HepG2 (cell line): ENCODE measurements around the gene CYP27A1. TPM values are rescaled to one million over a fixed set of nuclear protein-coding genes. Genes with fewer than 3 reads are reported as not detected.

ENCODE experiments used
- ATAC-seq: fragments of 200-7000 bp; cut with Tn5 transposase; 3 replicates; pipeline ENCODE4 v1.9.1; 2020; ENCODE audit warnings: mild to moderate bottlenecking, moderate library complexity
- BruUV-seq: library from RNA; stranded (reverse); fragments of 400-500 nt; replicated peaks from 2 replicates; lab custom pipeline; 2021; lab: Mats Ljungman, UMichigan
- CTCF ChIA-PET: fragments of 300-600 bp; formaldehyde crosslinking; extraction: SDS; loops from one replicate; lab custom pipeline; 2021; ENCODE audit warnings: low total read pairs, inconsistent platforms, low intra/inter-chr PET ratio; lab: Yijun Ruan, JAX
- POLR2A ChIA-PET: fragments of 350-600 bp; sonication (Branson Sonifier 250); formaldehyde crosslinking; loops from one replicate; lab custom pipeline; 2020; ENCODE audit warnings: antibody characterized with exemption, inconsistent platforms; lab: Yijun Ruan, JAX
- DNase-seq: peaks from one replicate; pipeline ENCODE4 v3.0.0-alpha.2; 2015; ENCODE audit warnings: low spot score
- FAIRE-seq: peaks from 3 replicates; lab custom pipeline; 2011; peaks lifted over from hg19 to GRCh38; lab: Jason Lieb, UNC
- H2AFZ ChIP-seq: one replicate; pipeline ENCODE4 v1.6.1; 2011; ENCODE audit warnings: low read length, inconsistent platforms
- H3K27ac ChIP-seq: fragments of 300-600 bp; 3 replicates; pipeline ENCODE4 v1.8.0; 2011; ENCODE audit warnings: mixed run types, mild to moderate bottlenecking, mixed read lengths, low read length, inconsistent platforms; ENCODE audit not compliant: insufficient read depth; ENCODE audit errors: extremely low read length
- H3K27me3 ChIP-seq, 2 experiments: fragments of 200-600 bp in 1 of 2; 2 replicates in 1 of 2; 3 replicates in 1 of 2; pipeline versions ENCODE4 v1.6.0 to v1.8.0; 2011; ENCODE audit warnings: low read length in 2 of 2, mild to moderate bottlenecking in 2 of 2, moderate library complexity in 2 of 2, inconsistent platforms in 1 of 2; ENCODE audit not compliant: insufficient read depth in 2 of 2, control insufficient read depth in 1 of 2
- H3K36me3 ChIP-seq, 2 experiments: fragments of 200-600 bp in 1 of 2; replicated peaks in 1 of 2; 2 replicates in 1 of 2; 3 replicates in 1 of 2; pipeline versions ENCODE4 v1.5.1 to v1.8.0; 2011; ENCODE audit warnings: low read length in 2 of 2, inconsistent platforms in 1 of 2; ENCODE audit not compliant: insufficient read depth in 2 of 2, control insufficient read depth in 1 of 2
- H3K4me1 ChIP-seq: 2 replicates; pipeline ENCODE4 v1.5.1; 2012; ENCODE audit warnings: low read length, inconsistent platforms; ENCODE audit not compliant: insufficient read depth
- H3K4me2 ChIP-seq: 2 replicates; pipeline ENCODE4 v1.6.0; 2011; ENCODE audit warnings: low read depth, low read length, inconsistent platforms
- H3K4me3 ChIP-seq, 3 experiments: fragments of 200-600 bp in 1 of 3; sonication (generic), shearing (Covaris generic) in 1 of 3; replicated peaks in 1 of 3; 2 replicates each; pipeline ENCODE4 v1.5.1; 2011 to 2016; ENCODE audit warnings: low read length in 3 of 3, inconsistent platforms in 2 of 3, low read depth in 2 of 3, mild to moderate bottlenecking in 2 of 3, control low read depth in 1 of 3, mixed read lengths in 1 of 3; ENCODE audit not compliant: insufficient read depth in 1 of 3
- H3K79me2 ChIP-seq: one replicate; pipeline ENCODE4 v1.6.1; 2011; ENCODE audit warnings: low read length, inconsistent platforms; ENCODE audit not compliant: insufficient read depth
- H3K9ac ChIP-seq: 2 replicates; pipeline ENCODE4 v1.6.0; 2011; ENCODE audit warnings: mild to moderate bottlenecking, low read depth, low read length, inconsistent platforms; ENCODE audit not compliant: insufficient read depth
- H3K9me3 ChIP-seq: 2 replicates; pipeline ENCODE4 v1.5.1; 2012; ENCODE audit warnings: mild to moderate bottlenecking, low read length
- H4K20me1 ChIP-seq: 2 replicates; pipeline ENCODE4 v1.6.0; 2011; ENCODE audit warnings: inconsistent platforms, mild to moderate bottlenecking, low read length, moderate library complexity; ENCODE audit not compliant: insufficient read depth
- CCDC6 ChIP-seq: sonication (generic); formaldehyde crosslinking; IDR thresholded peaks from 2 replicates; pipeline ENCODE4 v1.8.1; 2022; ENCODE audit warnings: mild to moderate bottlenecking, missing genetic modification reagents, moderate library complexity
- FOXA1 ChIP-seq, 2 experiments: fragments of 450-650 bp in 1 of 2; sonication (generic) in 1 of 2; formaldehyde crosslinking in 1 of 2; IDR thresholded peaks; 2 replicates each; pipeline versions ENCODE4 v1.4.0 to v1.6.1; 2016 to 2020; ENCODE audit warnings: missing genetic modification reagents in 1 of 2
- GFI1 ChIP-seq: sonication (generic); formaldehyde crosslinking; IDR thresholded peaks from 2 replicates; pipeline ENCODE4 v1.5.0; 2020; ENCODE audit warnings: missing genetic modification reagents, mild to moderate bottlenecking, borderline replicate concordance
- KLF9 ChIP-seq: IDR thresholded peaks from 2 replicates; pipeline ENCODE4 v1.6.1; 2016; ENCODE audit warnings: low read depth
- NR2F2 ChIP-seq: IDR thresholded peaks from 2 replicates; pipeline ENCODE4 v1.6.1; 2012; ENCODE audit warnings: low read depth, inconsistent platforms, borderline replicate concordance
- RXRB ChIP-seq: IDR thresholded peaks from 2 replicates; pipeline ENCODE4 v1.6.1; 2016; ENCODE audit warnings: borderline replicate concordance, missing genetic modification reagents, missing compliant biosample characterization
- SATB2 ChIP-seq: sonication (generic); formaldehyde crosslinking; IDR thresholded peaks from 2 replicates; pipeline ENCODE4 v1.5.0; 2020; ENCODE audit warnings: missing genetic modification reagents
- SRSF4 ChIP-seq: fragments of 200-400 bp; formaldehyde crosslinking; IDR thresholded peaks from one replicate; pipeline ENCODE4 v1.6.1; 2018; ENCODE audit warnings: mild to moderate bottlenecking, low read depth, low read length, moderate library complexity; ENCODE audit not compliant: poor library complexity, severe bottlenecking
- XBP1 ChIP-seq: sonication (generic); formaldehyde crosslinking; IDR thresholded peaks from 2 replicates; pipeline ENCODE4 v1.5.0; 2020; ENCODE audit warnings: missing genetic modification reagents
- ZNF773 ChIP-seq: sonication (generic); formaldehyde crosslinking; IDR thresholded peaks from 2 replicates; pipeline ENCODE4 v1.4.0; 2020; ENCODE audit warnings: missing genetic modification reagents, borderline replicate concordance
- ZSCAN12 ChIP-seq: sonication (generic); formaldehyde crosslinking; IDR thresholded peaks from 2 replicates; pipeline ENCODE4 v1.9.0; 2021; ENCODE audit warnings: mild to moderate bottlenecking, missing genetic modification reagents
- ZSCAN9 ChIP-seq: IDR thresholded peaks from 2 replicates; pipeline ENCODE4 v1.6.1; 2016; ENCODE audit warnings: borderline replicate concordance
- WGBS: methylation state at CpG from one replicate; pipeline ENCODE4 v1.1.6; 2017; ENCODE audit warnings: low lambda C conversion rate; 5-methylcytosine and 5-hydroxymethylcytosine counted together
- in situ Hi-C: cut with HindIII; loops from 2 replicates; pipeline ENCODE4 v1.10.0; 2017; ENCODE audit warnings: low pct_unique_long_range_greater_than_20kb; ENCODE audit not compliant: extremely low pct_ligation_motif_present
- intact Hi-C: fragments of 100-400 bp; cut with micrococcal nuclease; formaldehyde crosslinking; loops from one replicate; pipeline ENCODE4 v1.10.0; 2022; ENCODE audit not compliant: unreplicated experiment
- polyA plus RNA-seq, 8 experiments: library from polyadenylated mRNA; depleted of rRNA in 3 of 8; stranded (reverse) in 7 of 8; unstranded in 1 of 8; fragments of >200 nt; fragmentation: Illumina TruSeq in 4 of 8; extraction: Trizol in 4 of 8; gene quantifications; 2 replicates each; pipeline versions ENCODE4 v1.2.1 to v1.2.3, GENCODE V29; 2011 to 2016; ENCODE audit warnings: low read depth in 4 of 8, missing spikeins in 1 of 8, mixed read lengths in 1 of 8; ENCODE audit not compliant: insufficient read depth in 1 of 8
- total RNA-seq, 5 experiments: library from RNA; depleted of rRNA; stranded (reverse); fragments of >200 nt; fragmentation: Illumina TruSeq; extraction: Trizol; gene quantifications; 2 replicates each; pipeline ENCODE4 v1.2.3, GENCODE V29; 2016; ENCODE audit warnings: low read depth in 1 of 5
- TF ChIP-seq, protein P1 (sequence below): sonication (generic); formaldehyde crosslinking; IDR thresholded peaks from 2 replicates; pipeline ENCODE4 v1.8.0; 2022; ENCODE audit warnings: missing genetic modification reagents, mild to moderate bottlenecking, moderate library complexity, borderline replicate concordance

The CYP27A1 gene
- total and polyA plus RNA-seq, 2 of the 13 experiments (the other 11 are each of a cell fraction or from before 2014, with no cell fraction given) = 157 to 266 TPM

DNA sequence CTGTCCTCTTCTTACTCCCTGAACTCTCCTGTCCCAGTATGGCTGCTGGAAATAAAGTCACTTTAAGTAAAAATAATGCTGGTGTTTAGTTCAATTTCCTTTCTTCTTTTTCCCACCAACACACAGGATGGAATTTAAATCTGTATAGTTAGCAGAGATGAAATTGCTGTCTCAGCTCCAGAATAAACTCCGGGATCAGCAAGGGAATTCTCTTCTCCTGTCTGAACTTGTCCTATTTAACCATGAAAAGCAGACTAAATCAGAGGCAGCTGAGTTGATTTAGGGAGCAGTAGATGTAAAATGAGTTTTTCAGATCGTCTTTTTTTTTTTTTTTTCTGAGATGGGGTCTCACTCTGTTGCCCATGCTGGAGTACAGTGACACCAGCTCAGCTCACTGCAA, 45.4 kb upstream of the CYP27A1 start:
- ATAC-seq (no peak), DNase-seq (no peak), FAIRE-seq (no peak)
- H3K4me2 ChIP-seq = no peak overlapping the region
- no peaks in the 10 kb centered on the region for H3K27me3 ChIP-seq
- no peak overlapping the region for H2AFZ ChIP-seq
- peaks cover 35% of the 10 kb centered on the region for H3K4me1 ChIP-seq
- POLR2A ChIA-PET = interaction anchor here (0.9 to 2.3 kb wide), 4 partner anchors 9 to 111 kb away, joined by 3 to 16 read pairs (median 4); no protein-coding TSS in a partner anchor
- 93% methylated on average over 2 of the region's 2 CpGs for WGBS
- in situ Hi-C loops (loop anchor here (25.0 kb wide), 1 partner anchor 101 kb away; the partner anchor contains the start of gene PRKAG3), intact Hi-C loops (no loop called here)
- peaks cover 37 to 62% of the 10 kb centered on the region in 2 experiments for H3K36me3 ChIP-seq
- CTCF ChIA-PET = no interaction called here
- no peaks in the 10 kb centered on the region for H4K20me1 ChIP-seq
- no peak overlapping the region for H3K4me3 ChIP-seq
- no peaks in the 10 kb centered on the region for H3K9me3 ChIP-seq
- TF ChIP-seq, protein P1, sequence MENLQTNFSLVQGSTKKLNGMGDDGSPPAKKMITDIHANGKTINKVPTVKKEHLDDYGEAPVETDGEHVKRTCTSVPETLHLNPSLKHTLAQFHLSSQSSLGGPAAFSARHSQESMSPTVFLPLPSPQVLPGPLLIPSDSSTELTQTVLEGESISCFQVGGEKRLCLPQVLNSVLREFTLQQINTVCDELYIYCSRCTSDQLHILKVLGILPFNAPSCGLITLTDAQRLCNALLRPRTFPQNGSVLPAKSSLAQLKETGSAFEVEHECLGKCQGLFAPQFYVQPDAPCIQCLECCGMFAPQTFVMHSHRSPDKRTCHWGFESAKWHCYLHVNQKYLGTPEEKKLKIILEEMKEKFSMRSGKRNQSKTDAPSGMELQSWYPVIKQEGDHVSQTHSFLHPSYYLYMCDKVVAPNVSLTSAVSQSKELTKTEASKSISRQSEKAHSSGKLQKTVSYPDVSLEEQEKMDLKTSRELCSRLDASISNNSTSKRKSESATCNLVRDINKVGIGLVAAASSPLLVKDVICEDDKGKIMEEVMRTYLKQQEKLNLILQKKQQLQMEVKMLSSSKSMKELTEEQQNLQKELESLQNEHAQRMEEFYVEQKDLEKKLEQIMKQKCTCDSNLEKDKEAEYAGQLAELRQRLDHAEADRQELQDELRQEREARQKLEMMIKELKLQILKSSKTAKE (CRISPR knock-in tag) = no peak
- no peak for TF ChIP-seq ZNF773
- TF ChIP-seq GFI1 = no peak
- TF ChIP-seq ZSCAN9 (CRISPR knock-in tag) = no peak
- TF ChIP-seq SRSF4 = no peak
- TF ChIP-seq KLF9 (CRISPR knock-in tag) = no peak
- TF ChIP-seq NR2F2 = no peak
- TF ChIP-seq ZSCAN12 (CRISPR knock-in tag) = no peak
- TF ChIP-seq FOXA1 (IDR thresholded peaks at IDR 0.05) = no peak
- no peak for TF ChIP-seq FOXA1 (CRISPR knock-in tag; IDR thresholded peaks at IDR 0.05)
- TF ChIP-seq XBP1 (CRISPR knock-in tag) = no peak
- TF ChIP-seq CCDC6 (CRISPR knock-in tag) = no peak
- no peak for TF ChIP-seq RXRB (CRISPR knock-in tag)
- TF ChIP-seq SATB2 (CRISPR knock-in tag) = no peak
- peaks cover 45% of the 10 kb centered on the region for H3K79me2 ChIP-seq
- no TSS peak for BruUV-seq
- H3K27ac ChIP-seq = no peak overlapping the region
- no peak overlapping the region for H3K9ac ChIP-seq
